Amniotic stem cell (primary cell): ENCODE measurements around the gene ATP6V1A.
A peak's percentile ranks its signal among the peaks of the same experiment; 100 is the strongest.

Experiments used
- DNase-seq: peaks from one replicate; lab custom pipeline; 2025; lab: John Stamatoyannopoulos, UW

ATP6V1A gene

GRCh38 chr3:113747283-113748046 lies 630 bp downstream of the ATP6V1A start:
- DNase-seq: no peak

GRCh38 chr3:113751141-113751540 lies 4.3 kb downstream of the ATP6V1A start:
- no peak for DNase-seq

- DNase-seq: no peak
Measured at GRCh38 chr3:113753376-113753985, 6.6 kb downstream of the ATP6V1A start.

GRCh38 chr3:113754494-113755159 lies 7.8 kb downstream of the ATP6V1A start:
- DNase-seq: no peak

GRCh38 chr3:113758389-113759024 lies 11.7 kb downstream of the ATP6V1A start:
- no peak for DNase-seq

GRCh38 chr3:113764698-113765097 lies 17.9 kb downstream of the ATP6V1A start:
- no peak for DNase-seq

- DNase-seq: peak; percentile 22
Measured at GRCh38 chr3:113769551-113769950, 22.7 kb downstream of the ATP6V1A start.

GRCh38 chr3:113771993-113772392 lies 25.2 kb downstream of the ATP6V1A start:
- no peak for DNase-seq

GRCh38 chr3:113773381-113773780 lies 26.5 kb downstream of the ATP6V1A start:
- no peak for DNase-seq

- no peak for DNase-seq
Measured at GRCh38 chr3:113775516-113775915, 28.7 kb downstream of the ATP6V1A start.

- no peak for DNase-seq
Measured at GRCh38 chr3:113776564-113776963, 29.7 kb downstream of the ATP6V1A start.

- DNase-seq: peak; percentile 78
Measured at GRCh38 chr3:113783463-113783862, 36.6 kb downstream of the ATP6V1A start.

- no peak for DNase-seq
Measured at GRCh38 chr3:113783980-113784379, 37.1 kb downstream of the ATP6V1A start.

- DNase-seq: no peak
Measured at GRCh38 chr3:113791381-113791780, 44.5 kb downstream of the ATP6V1A start.

- DNase-seq: no peak
Measured at GRCh38 chr3:113794526-113794925, 47.7 kb downstream of the ATP6V1A start.

GRCh38 chr3:113795693-113796092 lies 48.9 kb downstream of the ATP6V1A start:
- DNase-seq: no peak

- no peak for DNase-seq
Measured at GRCh38 chr3:113802795-113803455, 56.1 kb downstream of the ATP6V1A start.

- DNase-seq: no peak
Measured at GRCh38 chr3:113804661-113805060, 57.8 kb downstream of the ATP6V1A start.

- DNase-seq: no peak
Measured at GRCh38 chr3:113805249-113805648, 58.4 kb downstream of the ATP6V1A start.

- no peak for DNase-seq
Measured at GRCh38 chr3:113812854-113813253, 66.0 kb downstream of the ATP6V1A start.

GRCh38 chr3:113819866-113820265 lies 73.0 kb downstream of the ATP6V1A start:
- no peak for DNase-seq

GRCh38 chr3:113825090-113825489 lies 78.3 kb downstream of the ATP6V1A start:
- DNase-seq: no peak
